ENCODE data around the gene LBX2. TPM values are rescaled to one million over a fixed set of nuclear protein-coding genes. Genes with fewer than 3 reads are reported as not detected.

LBX2 gene
- total and polyA plus RNA-seq, 9 of the 15 experiments (the other 6 are each of a cell fraction or from before 2014, with no cell fraction given): 0.39 to 6.2 (median 1.8) TPM; not detected in 1

DNA sequence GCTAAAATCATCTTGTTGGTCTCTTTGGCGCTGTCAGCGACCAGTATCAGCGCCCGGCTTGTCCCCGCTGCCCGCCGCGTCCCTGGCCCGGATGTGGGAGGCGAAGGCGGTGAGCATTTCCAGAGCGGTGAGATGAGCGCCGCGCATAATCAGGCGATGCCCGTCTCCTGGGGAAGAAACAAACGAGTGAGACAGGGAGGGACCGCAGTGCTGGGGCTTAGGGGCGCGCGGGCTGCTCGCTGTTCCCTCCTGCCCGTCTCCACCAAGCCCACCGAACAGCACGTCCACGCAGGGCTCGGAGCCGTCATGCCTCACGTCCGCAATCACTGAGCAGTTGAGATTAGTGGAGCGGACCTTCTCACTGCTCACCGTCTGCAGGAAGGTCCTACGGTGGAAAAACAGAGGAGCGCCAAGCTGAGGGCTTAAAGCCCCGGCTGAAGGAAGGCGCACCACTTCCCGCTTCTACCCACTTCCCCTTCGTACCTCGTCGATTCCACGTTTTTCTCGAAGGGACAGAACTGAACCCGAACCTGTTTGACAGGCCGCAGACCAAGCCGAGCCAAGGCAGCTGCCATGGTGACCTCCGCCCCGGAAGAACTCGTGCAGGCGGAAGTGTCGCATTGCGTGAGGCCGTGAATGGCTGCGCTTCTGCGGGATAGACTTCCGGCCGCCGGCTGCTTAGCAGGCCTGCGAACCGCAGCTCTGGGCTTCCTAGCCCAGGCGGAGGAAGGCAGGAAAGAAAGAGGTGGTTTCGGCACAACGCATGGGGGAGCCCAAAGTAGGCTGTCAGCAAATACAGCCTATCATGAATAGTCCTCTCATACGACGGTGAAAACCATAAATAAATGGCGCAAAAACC, 27.1 kb downstream of the LBX2 start, which contains the start of gene MRPL53 (continued):
- TF ChIP-seq MLX (CRISPR knock-in tag; conservative IDR thresholded peaks at IDR 0.05): no peak
- TF ChIP-seq POLR2H (tag; IDR thresholded peaks at IDR 0.05; ENCODE audit: low read depth): peak; percentile 95
- TF ChIP-seq BMI1 (IDR thresholded peaks at IDR 0.05; ENCODE audit: low read length): no peak
- no peak for TF ChIP-seq MECOM (CRISPR knock-in tag; IDR thresholded peaks at IDR 0.05)
- TF ChIP-seq ZNF263 (CRISPR knock-in tag; IDR thresholded peaks at IDR 0.05; ENCODE audit: borderline replicate concordance): no peak
- TF ChIP-seq ZNF212 (CRISPR knock-in tag; IDR thresholded peaks at IDR 0.05): no peak
- no peak for TF ChIP-seq GATAD2B (IDR thresholded peaks at IDR 0.05; ENCODE audit: borderline replicate concordance)
- TF ChIP-seq ILK (tag; IDR thresholded peaks at IDR 0.05; ENCODE audit: borderline replicate concordance, low read depth): no peak
- no peak; the same call in 1 of the 2 replicates for TF ChIP-seq RAD51 (IDR thresholded peaks at IDR 0.05; ENCODE audit: borderline replicate concordance, low read depth)
- TF ChIP-seq ZKSCAN8 (CRISPR knock-in tag; IDR thresholded peaks at IDR 0.05): no peak
- TF ChIP-seq RBM15 (IDR thresholded peaks at IDR 0.05; ENCODE audit: insufficient read depth, low read length): no peak
- peak; percentile 31; the same call in 1 of the 2 replicates for TF ChIP-seq RB1 (IDR thresholded peaks at IDR 0.05; ENCODE audit: low read depth)
- peak; percentile 51 for TF ChIP-seq ATF4 (CRISPR knock-in tag; IDR thresholded peaks at IDR 0.05)
- no peak for TF ChIP-seq ZNF324 (CRISPR knock-in tag; IDR thresholded peaks at IDR 0.05)
- no peak for TF ChIP-seq ZNF184 (CRISPR knock-in tag; IDR thresholded peaks at IDR 0.05)
- no peak for TF ChIP-seq ZNF232 (CRISPR knock-in tag; IDR thresholded peaks at IDR 0.05)
- TF ChIP-seq, protein P1, sequence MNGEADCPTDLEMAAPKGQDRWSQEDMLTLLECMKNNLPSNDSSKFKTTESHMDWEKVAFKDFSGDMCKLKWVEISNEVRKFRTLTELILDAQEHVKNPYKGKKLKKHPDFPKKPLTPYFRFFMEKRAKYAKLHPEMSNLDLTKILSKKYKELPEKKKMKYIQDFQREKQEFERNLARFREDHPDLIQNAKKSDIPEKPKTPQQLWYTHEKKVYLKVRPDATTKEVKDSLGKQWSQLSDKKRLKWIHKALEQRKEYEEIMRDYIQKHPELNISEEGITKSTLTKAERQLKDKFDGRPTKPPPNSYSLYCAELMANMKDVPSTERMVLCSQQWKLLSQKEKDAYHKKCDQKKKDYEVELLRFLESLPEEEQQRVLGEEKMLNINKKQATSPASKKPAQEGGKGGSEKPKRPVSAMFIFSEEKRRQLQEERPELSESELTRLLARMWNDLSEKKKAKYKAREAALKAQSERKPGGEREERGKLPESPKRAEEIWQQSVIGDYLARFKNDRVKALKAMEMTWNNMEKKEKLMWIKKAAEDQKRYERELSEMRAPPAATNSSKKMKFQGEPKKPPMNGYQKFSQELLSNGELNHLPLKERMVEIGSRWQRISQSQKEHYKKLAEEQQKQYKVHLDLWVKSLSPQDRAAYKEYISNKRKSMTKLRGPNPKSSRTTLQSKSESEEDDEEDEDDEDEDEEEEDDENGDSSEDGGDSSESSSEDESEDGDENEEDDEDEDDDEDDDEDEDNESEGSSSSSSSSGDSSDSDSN (IDR thresholded peaks at IDR 0.05; ENCODE audit: borderline replicate concordance in 1 of 2, low read depth in 2 of 2, low read length in 2 of 2): peak; percentile 81 to 82
- peak; percentile 98 for TF ChIP-seq C11orf30 (IDR thresholded peaks at IDR 0.05; ENCODE audit: low read depth)
- TF ChIP-seq, protein P2, sequence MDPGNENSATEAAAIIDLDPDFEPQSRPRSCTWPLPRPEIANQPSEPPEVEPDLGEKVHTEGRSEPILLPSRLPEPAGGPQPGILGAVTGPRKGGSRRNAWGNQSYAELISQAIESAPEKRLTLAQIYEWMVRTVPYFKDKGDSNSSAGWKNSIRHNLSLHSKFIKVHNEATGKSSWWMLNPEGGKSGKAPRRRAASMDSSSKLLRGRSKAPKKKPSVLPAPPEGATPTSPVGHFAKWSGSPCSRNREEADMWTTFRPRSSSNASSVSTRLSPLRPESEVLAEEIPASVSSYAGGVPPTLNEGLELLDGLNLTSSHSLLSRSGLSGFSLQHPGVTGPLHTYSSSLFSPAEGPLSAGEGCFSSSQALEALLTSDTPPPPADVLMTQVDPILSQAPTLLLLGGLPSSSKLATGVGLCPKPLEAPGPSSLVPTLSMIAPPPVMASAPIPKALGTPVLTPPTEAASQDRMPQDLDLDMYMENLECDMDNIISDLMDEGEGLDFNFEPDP (CRISPR knock-in tag; IDR thresholded peaks at IDR 0.05): no peak
- no peak for TF ChIP-seq MED1 (CRISPR knock-in tag; IDR thresholded peaks at IDR 0.05; ENCODE audit: borderline replicate concordance)
- TF ChIP-seq MTF1 (CRISPR knock-in tag; IDR thresholded peaks at IDR 0.05; ENCODE audit: borderline replicate concordance): no peak
- peak; percentile 74 for TF ChIP-seq NCOA1 (IDR thresholded peaks at IDR 0.05; ENCODE audit: low read depth)
- TF ChIP-seq SREBF1 (IDR thresholded peaks at IDR 0.05; ENCODE audit: borderline replicate concordance, low read depth, low read length): peak; percentile 30; the same call in 1 of the 2 replicates

All from K562 (cell line).